HG03135 (cell line): ENCODE data around the gene PITPNC1.
"Not testable (repeated sequence)": the region's sequence is repeated elsewhere in the genome, so short reads cannot be mapped to it uniquely, and the experiment has no call there.

Source experiments
- ATAC-seq: cut with Tn5 transposase; IDR thresholded peaks from one replicate; pipeline ENCODE4 v1.9.1; 2021; ENCODE audit warnings: mild to moderate bottlenecking, moderate library complexity; ENCODE audit not compliant: unreplicated experiment

The PITPNC1 gene

GRCh38 chr17:67666028-67666427, 288.9 kb downstream of the PITPNC1 start:
- no peak for ATAC-seq

GRCh38 chr17:67666710-67667109, 289.6 kb downstream of the PITPNC1 start:
- no peak for ATAC-seq

GRCh38 chr17:67671493-67671892, 294.4 kb downstream of the PITPNC1 start:
- no peak for ATAC-seq

DNA sequence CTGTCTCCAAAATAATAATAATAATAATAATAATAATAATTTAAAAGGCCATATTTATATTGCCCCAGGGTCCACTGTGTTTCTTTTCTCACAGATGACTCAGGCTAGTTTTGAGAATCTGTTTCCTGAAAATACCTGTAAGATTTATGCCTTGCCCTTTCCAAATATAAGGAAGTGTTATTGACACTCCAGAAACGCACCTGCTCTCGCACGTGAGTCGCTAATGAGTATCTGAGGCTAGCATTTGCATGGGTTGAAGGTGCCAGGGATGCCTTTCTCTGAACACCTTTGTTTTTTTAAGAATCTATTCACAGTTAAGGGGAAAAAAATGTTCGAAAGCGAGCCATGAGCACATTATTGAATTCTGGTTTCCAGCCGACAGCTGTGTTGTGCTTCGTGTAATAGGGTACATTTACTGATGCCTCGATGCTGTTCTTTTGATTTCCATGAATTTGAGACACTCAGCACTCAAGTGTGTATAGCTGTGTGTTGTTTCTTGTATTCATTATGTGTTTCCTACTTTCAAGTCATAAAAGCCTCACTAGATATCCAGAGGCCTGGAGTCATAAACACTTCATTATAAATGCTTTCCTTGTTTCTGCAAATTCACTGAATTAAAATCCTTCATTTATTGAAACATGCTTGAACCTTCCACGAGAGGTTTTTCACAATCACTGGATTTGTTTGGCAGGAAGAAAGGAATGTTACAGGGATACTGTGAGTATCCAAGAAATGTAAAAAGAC, 295.7 kb downstream of the PITPNC1 start:
- no peak for ATAC-seq

DNA sequence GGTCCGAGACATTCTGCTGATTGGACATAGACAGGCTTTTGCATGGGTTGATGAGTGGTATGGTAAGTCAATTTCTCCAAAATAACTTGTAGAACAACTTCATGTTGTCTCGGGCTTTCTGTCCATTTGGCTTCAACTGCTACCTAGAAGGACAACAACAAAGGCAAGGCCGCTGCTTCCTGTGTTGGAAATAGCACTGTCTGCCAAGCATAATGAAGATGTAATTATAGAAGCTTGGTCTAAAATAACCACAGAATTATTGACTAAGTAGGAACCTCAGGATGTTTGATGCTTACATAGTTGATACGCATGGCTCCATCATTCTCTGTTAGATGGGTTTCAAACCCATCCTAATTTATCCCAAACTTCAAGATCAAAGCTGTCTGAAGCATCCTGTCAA, 298.4 kb downstream of the PITPNC1 start:
- no peak for ATAC-seq

DNA sequence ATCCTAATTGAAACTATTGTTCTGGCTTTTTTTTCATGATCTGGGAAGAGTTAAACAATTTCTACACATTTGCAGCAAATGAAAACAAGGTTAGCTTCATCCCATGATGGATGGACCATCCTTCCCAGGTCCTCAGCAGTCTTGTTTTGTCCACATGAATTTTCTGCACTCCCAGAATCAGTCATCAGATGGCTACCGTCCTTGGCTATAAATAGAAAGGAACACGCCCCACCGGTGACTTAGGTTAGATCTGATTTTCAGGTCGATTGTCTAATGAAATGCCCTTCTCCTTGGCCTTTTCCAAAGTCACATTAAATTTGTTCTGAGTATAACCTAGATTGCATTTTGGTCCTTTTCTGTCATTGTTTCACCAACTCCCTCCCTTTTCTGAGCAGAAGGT, 299.2 kb downstream of the PITPNC1 start:
- ATAC-seq: no peak

DNA sequence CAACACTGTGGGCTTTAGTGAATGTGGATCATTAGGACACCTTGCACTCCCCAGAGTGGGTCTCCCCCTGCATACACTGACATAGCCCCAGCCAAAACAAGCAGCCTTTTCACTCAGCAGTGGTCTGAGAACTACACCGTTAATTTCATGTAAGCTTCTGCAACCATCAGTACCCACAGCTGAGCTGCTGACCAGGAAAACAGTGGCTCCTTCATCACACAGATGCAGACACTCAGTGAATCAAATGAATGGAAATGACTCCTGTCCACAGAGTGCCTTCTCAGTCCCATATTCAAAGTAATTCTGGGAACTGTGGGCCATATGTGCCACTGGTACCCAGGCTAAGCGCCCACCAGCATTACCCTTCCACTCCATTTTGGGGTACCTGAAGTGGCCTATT, 301.3 kb downstream of the PITPNC1 start:
- ATAC-seq: no peak

DNA sequence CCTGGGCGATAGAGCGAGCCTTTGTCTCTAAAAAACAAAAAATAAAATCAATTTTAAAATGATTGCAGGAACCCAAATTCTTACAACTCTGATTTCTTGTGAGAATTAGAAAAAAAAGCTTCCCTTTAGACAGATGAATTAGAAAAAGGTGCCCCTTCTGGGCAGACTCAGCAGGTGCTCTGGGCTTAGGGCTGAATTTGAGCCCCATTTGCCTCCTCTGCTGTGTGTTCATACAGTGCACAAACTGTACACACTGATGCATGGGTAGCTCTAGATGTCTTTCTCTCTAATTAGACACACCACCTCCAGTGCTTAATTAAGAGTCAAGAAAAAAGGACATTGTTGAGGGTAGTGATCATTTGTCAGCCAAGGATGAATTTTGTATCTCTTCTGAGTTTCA, 302.1 kb downstream of the PITPNC1 start:
- no peak for ATAC-seq

- no peak for ATAC-seq
Measured at GRCh38 chr17:67679721-67680120, 302.6 kb downstream of the PITPNC1 start.

- ATAC-seq: no peak
Measured at GRCh38 chr17:67680445-67681224, 303.6 kb downstream of the PITPNC1 start.

- ATAC-seq: no peak
Measured at GRCh38 chr17:67682196-67682595, 305.1 kb downstream of the PITPNC1 start.

DNA sequence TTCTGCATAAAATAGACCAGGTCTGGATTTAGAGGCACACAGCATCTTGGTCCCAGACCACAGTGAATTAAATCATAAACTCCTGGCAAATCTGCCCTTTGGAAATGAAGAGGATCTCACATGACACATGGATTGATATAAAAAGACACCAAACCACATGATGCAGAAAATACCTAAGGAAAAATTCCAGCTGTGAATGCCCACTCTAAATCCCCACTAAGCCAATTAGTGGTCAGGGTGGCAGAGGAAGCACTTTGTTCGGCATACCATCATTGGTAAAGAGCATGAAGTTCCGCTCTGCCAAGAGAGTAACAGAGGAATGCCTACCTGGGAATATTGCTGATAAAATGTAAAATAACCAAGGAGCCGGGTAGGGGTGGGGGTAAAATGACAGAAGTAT, 308.3 kb downstream of the PITPNC1 start:
- ATAC-seq: no peak

- ATAC-seq: no peak
Measured at GRCh38 chr17:67686241-67686640, 309.2 kb downstream of the PITPNC1 start.

DNA sequence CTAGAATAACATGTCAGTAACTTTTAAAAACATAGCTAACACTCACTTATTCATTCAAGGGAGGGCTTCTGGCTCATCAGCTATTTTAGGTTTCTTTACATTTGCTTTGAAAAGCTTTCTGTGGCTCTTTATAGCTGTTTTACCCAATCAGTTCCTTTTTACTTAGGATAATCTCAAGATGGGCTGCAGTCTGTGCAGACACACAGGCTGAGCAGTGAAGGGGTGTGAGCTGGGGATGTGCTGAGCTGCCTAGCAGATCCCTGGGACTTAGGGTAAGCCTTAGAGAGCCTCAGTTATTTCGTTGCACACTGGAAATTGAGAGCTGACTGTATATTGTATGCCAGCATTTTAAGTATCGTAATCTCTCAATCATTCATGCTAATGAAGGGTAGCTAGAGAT, 310.4 kb downstream of the PITPNC1 start:
- ATAC-seq: no peak

DNA sequence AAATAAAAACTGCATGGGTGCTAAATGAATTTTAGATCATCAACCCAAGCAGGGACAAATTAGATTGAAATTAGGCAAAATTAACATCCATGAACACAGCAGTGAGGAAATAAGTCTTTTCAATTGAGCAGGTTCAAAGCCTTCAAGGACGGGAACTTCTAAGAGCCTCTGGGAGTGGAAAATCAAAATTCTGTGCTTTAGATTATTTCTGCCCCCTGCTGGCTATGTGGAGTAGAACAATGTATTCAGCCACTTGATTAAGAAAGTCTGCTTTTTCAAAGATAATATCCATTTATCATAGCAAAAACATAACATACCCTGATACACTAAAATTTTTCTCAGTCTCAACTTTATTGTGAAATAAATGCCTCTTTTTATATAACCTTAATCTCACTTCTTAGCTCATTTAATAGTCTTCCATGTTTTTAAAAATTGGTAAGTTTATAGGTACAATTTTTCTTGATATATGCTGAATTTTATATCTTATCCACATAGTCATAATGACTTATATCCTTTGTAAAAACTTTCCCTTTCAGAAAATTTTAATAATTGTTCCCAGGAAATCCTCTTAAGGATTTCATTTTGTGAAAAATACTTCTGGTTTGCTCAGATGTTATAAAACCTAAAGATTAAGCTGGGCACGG, 312.6 kb downstream of the PITPNC1 start:
- no peak for ATAC-seq

DNA sequence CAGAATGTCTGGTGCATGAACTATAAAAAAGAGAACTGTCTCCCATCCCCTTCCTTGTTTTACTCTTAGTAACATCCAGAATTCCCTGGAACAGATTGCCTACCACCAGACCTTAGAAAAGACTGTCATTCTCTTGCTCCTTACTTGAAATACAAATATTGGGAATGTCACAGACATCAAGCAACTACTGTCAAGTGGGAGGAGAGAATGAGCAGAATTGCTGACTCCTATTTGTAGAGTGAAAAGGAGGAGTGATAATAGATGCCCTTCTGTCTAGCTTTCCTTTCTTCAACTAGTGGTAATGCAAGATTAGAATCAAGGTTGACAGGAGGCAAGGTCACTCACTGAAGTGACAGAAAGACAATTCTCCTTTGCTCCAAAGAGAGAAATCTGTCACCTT, 316.7 kb downstream of the PITPNC1 start:
- no peak for ATAC-seq

DNA sequence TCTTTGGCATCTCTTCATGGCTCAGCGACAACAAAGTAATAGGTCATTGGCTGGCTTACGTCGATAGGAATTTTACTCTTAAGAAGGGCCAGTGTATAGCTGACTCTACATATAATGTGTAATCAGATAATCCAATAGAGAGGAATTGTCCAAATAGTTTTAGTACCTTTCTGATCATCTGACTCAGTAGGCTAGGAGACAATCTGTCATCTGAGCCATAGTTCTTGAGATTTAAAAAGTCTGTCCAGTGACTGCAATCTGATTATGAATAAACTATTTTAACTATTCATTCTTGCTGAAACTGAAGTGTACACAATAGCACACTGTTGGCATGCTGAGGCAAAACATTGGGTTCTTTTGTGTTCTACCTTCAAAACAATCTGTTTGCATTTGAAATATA, 319.3 kb downstream of the PITPNC1 start:
- ATAC-seq: no peak

DNA sequence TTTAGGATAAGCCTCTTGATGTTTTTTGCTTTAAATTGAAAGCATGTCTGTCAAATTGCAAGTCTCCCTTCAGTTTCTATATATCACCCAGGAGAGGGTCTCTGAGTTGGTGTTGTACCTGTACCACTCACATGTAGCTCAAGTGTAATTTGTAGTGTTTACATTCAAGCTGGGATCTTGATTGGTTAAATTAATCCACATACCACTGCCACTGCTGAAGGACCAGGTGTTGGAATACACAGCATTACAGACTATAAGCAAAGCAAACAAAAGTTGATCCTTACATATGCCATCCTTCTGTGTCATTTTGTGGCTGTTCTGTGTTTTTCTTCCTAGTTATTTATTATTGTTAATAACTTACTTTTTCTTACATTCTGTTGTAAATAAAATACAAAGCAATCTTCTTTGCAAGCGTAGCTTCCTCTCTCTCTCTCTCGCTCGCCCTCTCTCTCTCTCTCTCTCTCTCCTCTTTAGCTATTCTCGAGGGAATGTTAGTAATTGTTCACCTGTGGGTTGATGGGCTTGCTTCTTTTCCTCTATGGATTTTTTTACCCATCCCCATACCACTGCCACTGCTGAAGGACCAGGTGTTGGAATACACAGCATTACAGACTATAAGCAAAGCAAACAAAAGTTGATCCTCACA, 319.9 kb downstream of the PITPNC1 start:
- no peak for ATAC-seq

DNA sequence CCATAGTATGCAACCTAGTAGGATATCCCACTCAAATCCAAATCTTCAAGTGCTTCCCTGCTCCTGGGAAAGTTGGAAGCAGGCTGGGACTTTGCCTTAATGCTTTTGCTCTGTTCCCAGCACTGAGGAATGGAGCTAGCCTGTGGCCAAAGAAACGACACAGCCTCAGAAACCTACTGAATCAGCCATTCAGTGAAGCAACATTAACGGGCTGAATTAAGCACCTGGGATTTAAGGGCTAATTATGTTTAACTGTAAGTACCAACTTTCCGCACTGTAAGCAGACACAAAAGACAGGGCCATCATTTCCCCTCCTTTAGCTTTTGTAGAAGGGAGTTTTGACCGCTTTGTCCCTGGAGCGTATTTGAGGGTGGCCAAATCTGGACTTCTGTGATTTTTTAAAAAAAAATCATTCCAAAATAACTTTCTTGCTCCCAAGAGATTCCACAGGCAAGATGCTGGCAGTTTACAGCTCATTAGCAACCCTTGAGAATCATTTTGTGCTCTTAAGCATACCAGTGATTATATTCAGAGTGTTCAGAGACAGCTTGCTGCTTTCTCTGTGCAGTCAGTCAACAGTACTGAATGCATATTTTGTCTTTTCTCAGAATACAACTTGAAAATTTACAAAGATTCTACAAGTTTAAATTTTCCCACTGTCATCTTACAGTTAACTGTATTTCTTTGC, 323.1 kb downstream of the PITPNC1 start:
- no peak for ATAC-seq

DNA sequence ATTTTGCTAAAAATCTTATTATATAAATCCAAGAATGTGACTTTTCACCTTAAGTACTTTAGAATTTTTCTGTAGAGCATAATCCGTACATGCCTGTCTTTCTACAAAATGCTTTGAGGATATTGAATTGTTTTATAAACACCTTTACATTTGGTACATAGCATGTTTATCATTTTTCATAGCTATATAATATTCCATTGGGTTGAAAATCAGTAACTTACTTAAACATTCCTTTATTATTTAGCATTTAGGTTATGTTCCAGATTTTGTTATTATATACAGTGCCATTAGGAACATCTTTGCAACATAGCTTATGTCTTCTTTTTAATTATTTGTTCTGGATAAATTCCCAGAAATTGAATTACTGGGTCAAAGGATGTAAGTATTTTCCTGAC, 323.6 kb downstream of the PITPNC1 start:
- ATAC-seq: no peak

DNA sequence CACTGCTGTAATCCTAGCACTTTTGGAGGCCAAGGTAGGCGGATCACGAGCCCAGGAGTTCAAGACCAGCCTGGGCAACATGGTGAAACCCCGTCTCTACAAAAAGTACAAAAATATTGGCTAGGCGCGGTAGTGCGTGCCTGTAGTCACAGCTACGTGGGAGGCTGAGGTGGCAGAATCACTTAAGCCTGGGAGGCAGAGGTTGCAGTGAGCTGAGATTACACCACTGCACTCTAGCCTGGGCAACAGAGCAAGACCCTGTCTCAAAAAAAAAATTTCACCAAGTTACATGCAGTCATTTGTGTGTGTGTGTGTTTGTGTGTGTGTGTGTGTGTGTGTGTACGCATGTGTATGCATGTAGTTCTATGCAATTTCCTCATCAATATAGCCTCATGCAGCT, 325.8 kb downstream of the PITPNC1 start:
- not testable (repeated sequence) for ATAC-seq
